NCI-H2196 (cell line): ENCODE results near the gene KCNC2.

Experiments used
- DNase-seq: peaks from one replicate; lab custom pipeline; 2025; ENCODE audit not compliant: unreplicated experiment; lab: John Stamatoyannopoulos, UW

KCNC2 gene

GRCh38 chr12:75162845-75163244 lies 46.8 kb downstream of the KCNC2 start:
- no peak for DNase-seq

GRCh38 chr12:75161488-75161887 lies 48.2 kb downstream of the KCNC2 start:
- DNase-seq = no peak

- DNase-seq = no peak
These were observed 52.3 kb downstream of the KCNC2 start for GRCh38 chr12:75157385-75157784.

- DNase-seq = no peak
These were observed 53.7 kb downstream of the KCNC2 start for GRCh38 chr12:75155962-75156361.

GRCh38 chr12:75154388-75154787 lies 55.3 kb downstream of the KCNC2 start:
- DNase-seq = no peak

- DNase-seq = no peak
These were observed 70.4 kb downstream of the KCNC2 start for GRCh38 chr12:75139196-75139595.

GRCh38 chr12:75137896-75138295 lies 71.7 kb downstream of the KCNC2 start:
- no peak for DNase-seq

GRCh38 chr12:75135026-75135425 lies 74.6 kb downstream of the KCNC2 start:
- no peak for DNase-seq

GRCh38 chr12:75130811-75131210 lies 78.8 kb downstream of the KCNC2 start:
- DNase-seq = no peak

- no peak for DNase-seq
These were observed 80.4 kb downstream of the KCNC2 start for GRCh38 chr12:75129275-75129674.

GRCh38 chr12:75121036-75121705 lies 88.5 kb downstream of the KCNC2 start:
- no peak for DNase-seq

- no peak for DNase-seq
These were observed 89.3 kb downstream of the KCNC2 start for GRCh38 chr12:75120311-75120711.

GRCh38 chr12:75116646-75117198 lies 92.9 kb downstream of the KCNC2 start:
- no peak for DNase-seq

GRCh38 chr12:75115748-75116147 lies 93.9 kb downstream of the KCNC2 start:
- no peak for DNase-seq

GRCh38 chr12:75103822-75104221 lies 105.8 kb downstream of the KCNC2 start:
- DNase-seq = no peak

GRCh38 chr12:75101781-75102180 lies 107.9 kb downstream of the KCNC2 start:
- DNase-seq = no peak

- DNase-seq = no peak
These were observed 110.4 kb downstream of the KCNC2 start for GRCh38 chr12:75099210-75099609.

- no peak for DNase-seq
These were observed 112.6 kb downstream of the KCNC2 start for GRCh38 chr12:75097003-75097402.

GRCh38 chr12:75087654-75088053 lies 122.0 kb downstream of the KCNC2 start:
- DNase-seq = no peak

GRCh38 chr12:75086091-75087038 lies 123.3 kb downstream of the KCNC2 start:
- no peak for DNase-seq

- DNase-seq = no peak
These were observed 128.3 kb downstream of the KCNC2 start for GRCh38 chr12:75081305-75081704.

- DNase-seq = no peak
These were observed 129.1 kb downstream of the KCNC2 start for GRCh38 chr12:75080582-75080981.
